IMR-90 (cell line): ENCODE measurements around the gene SEMA4F. TPM values are rescaled to one million over a fixed set of nuclear protein-coding genes. Genes with fewer than 3 reads are reported as not detected.

ENCODE experiments used
- ATAC-seq: fragments of 200-7000 bp; cut with Tn5 transposase; 2 replicates; pipeline ENCODE4 v1.9.1; 2020; ENCODE audit warnings: low read depth, mild to moderate bottlenecking, moderate library complexity
- BruUV-seq: library from RNA; stranded (reverse); fragments of 400-500 nt; replicated peaks from 2 replicates; lab custom pipeline; 2021; lab: Mats Ljungman, UMichigan
- CTCF ChIA-PET: fragments of 300-600 bp; formaldehyde crosslinking; extraction: SDS; loops from one replicate; lab custom pipeline; 2021; ENCODE audit warnings: antibody characterized with exemption; lab: Yijun Ruan, JAX
- POLR2A ChIA-PET: fragments of 300-600 bp; sonication (Branson Sonifier 250); formaldehyde crosslinking; loops from one replicate; lab custom pipeline; 2022; ENCODE audit warnings: antibody characterized with exemption; ENCODE audit not compliant: unreplicated experiment; lab: Charles Lee
- DNase-seq: peaks from one replicate; pipeline ENCODE4 v3.0.0; 2013
- H2AFZ ChIP-seq: replicated peaks from 2 replicates; pipeline ENCODE3; 2013; ENCODE audit warnings: low read length, mild to moderate bottlenecking; ENCODE audit not compliant: poor library complexity
- H2AK5ac ChIP-seq: 2 replicates; pipeline ENCODE4 v1.6.1; 2013; ENCODE audit warnings: low read depth, low read length, inconsistent platforms
- H2AK9ac ChIP-seq: replicated peaks from 2 replicates; pipeline ENCODE3; 2013; ENCODE audit warnings: mild to moderate bottlenecking, low read depth, low read length, moderate library complexity; ENCODE audit not compliant: poor library complexity
- H2BK120ac ChIP-seq: 2 replicates; pipeline ENCODE4 v1.6.1; 2013; ENCODE audit warnings: low read depth, low read length, inconsistent platforms
- H2BK15ac ChIP-seq: 3 replicates; pipeline ENCODE4 v1.6.1; 2013; ENCODE audit warnings: low read depth, low read length, inconsistent platforms
- H2BK20ac ChIP-seq: 2 replicates; pipeline ENCODE4 v1.6.1; 2013; ENCODE audit warnings: low read depth, mild to moderate bottlenecking, inconsistent platforms, low read length, moderate library complexity
- H2BK5ac ChIP-seq: 2 replicates; pipeline ENCODE4 v1.6.1; 2013; ENCODE audit warnings: mild to moderate bottlenecking, low read depth, low read length, inconsistent platforms; ENCODE audit not compliant: poor library complexity, severe bottlenecking
- H3K14ac ChIP-seq: replicated peaks from 2 replicates; pipeline ENCODE4 v1.6.1; 2013; ENCODE audit warnings: low read depth, low read length, inconsistent platforms
- H3K18ac ChIP-seq: 2 replicates; pipeline ENCODE4 v1.6.1; 2013; ENCODE audit warnings: low read depth, low read length, control low read depth
- H3K23ac ChIP-seq: 2 replicates; pipeline ENCODE4 v1.6.1; 2013; ENCODE audit warnings: low read depth, low read length, inconsistent platforms
- H3K27ac ChIP-seq: 2 replicates; pipeline ENCODE4 v1.5.1; 2013; ENCODE audit warnings: mild to moderate bottlenecking, control low read depth, low read length; ENCODE audit not compliant: insufficient read depth
- H3K27me3 ChIP-seq: 2 replicates; pipeline ENCODE4 v1.6.1; 2013; ENCODE audit warnings: low read length; ENCODE audit not compliant: control insufficient read depth, insufficient read depth
- H3K36me3 ChIP-seq: 2 replicates; pipeline ENCODE4 v1.6.1; 2013; ENCODE audit warnings: low read length, mixed read lengths; ENCODE audit not compliant: control insufficient read depth, insufficient read depth
- H3K4ac ChIP-seq: 2 replicates; pipeline ENCODE4 v1.6.1; 2013; ENCODE audit warnings: low read depth, low read length, inconsistent platforms
- H3K4me1 ChIP-seq: 2 replicates; pipeline ENCODE4 v1.6.1; 2013; ENCODE audit warnings: low read length, mixed read lengths; ENCODE audit not compliant: control insufficient read depth, insufficient read depth
- H3K4me2 ChIP-seq: 2 replicates; pipeline ENCODE4 v1.6.1; 2013; ENCODE audit warnings: low read depth, mild to moderate bottlenecking, control low read depth, low read length, moderate library complexity
- H3K4me3 ChIP-seq: 2 replicates; pipeline ENCODE4 v1.5.1; 2013; ENCODE audit warnings: low read depth, mild to moderate bottlenecking, control low read depth, low read length, moderate library complexity; ENCODE audit not compliant: insufficient read depth
- H3K56ac ChIP-seq: 2 replicates; pipeline ENCODE4 v1.6.1; 2013; ENCODE audit warnings: low read length, inconsistent platforms; ENCODE audit not compliant: insufficient read depth; ENCODE audit errors: extremely low read depth
- H3K79me1 ChIP-seq, 2 experiments: 2 replicates each; pipeline ENCODE4 v1.6.1; 2013; ENCODE audit warnings: low read length in 2 of 2, inconsistent platforms in 1 of 2, low read depth in 1 of 2
- H3K9ac ChIP-seq: 2 replicates; pipeline ENCODE4 v1.6.1; 2013; ENCODE audit warnings: low read depth, low read length, control low read depth
- H3K9me1 ChIP-seq: 2 replicates; pipeline ENCODE4 v1.6.1; 2013; ENCODE audit warnings: low read length, inconsistent platforms; ENCODE audit not compliant: insufficient read depth
- H3K9me3 ChIP-seq: 2 replicates; pipeline ENCODE4 v1.6.1; 2013; ENCODE audit warnings: low read length; ENCODE audit not compliant: control insufficient read depth, insufficient read depth
- H4K20me1 ChIP-seq: 2 replicates; pipeline ENCODE4 v1.6.1; 2013; ENCODE audit warnings: low read length, inconsistent platforms; ENCODE audit not compliant: insufficient read depth
- H4K5ac ChIP-seq: 2 replicates; pipeline ENCODE4 v1.6.1; 2013; ENCODE audit warnings: mild to moderate bottlenecking, low read depth, low read length, control low read depth
- H4K8ac ChIP-seq, 2 experiments: 2 replicates each; pipeline ENCODE4 v1.6.1; 2013; ENCODE audit warnings: low read depth in 2 of 2, low read length in 2 of 2, control low read depth in 1 of 2, inconsistent platforms in 1 of 2
- H4K91ac ChIP-seq: 2 replicates; pipeline ENCODE4 v1.6.1; 2013; ENCODE audit warnings: low read depth, low read length, inconsistent platforms; ENCODE audit not compliant: insufficient read depth
- BHLHE40 ChIP-seq: fragments of 150-350 bp; IDR thresholded peaks from 2 replicates; pipeline ENCODE4 v1.6.1; 2016; ENCODE audit warnings: mild to moderate bottlenecking, low read depth, low read length
- CTCF ChIP-seq: conservative IDR thresholded peaks from 2 replicates; pipeline ENCODE4 v1.5.1; 2012; ENCODE audit warnings: mild to moderate bottlenecking, low read depth, low read length, improper control_type of control experiment
- FOS ChIP-seq: fragments of 150-350 bp; IDR thresholded peaks from 2 replicates; pipeline ENCODE4 v1.6.1; 2016; ENCODE audit warnings: low read depth, low read length
- MXI1 ChIP-seq: IDR thresholded peaks from 2 replicates; pipeline ENCODE4 v1.6.1; 2012; ENCODE audit warnings: low read depth, mild to moderate bottlenecking, low read length, moderate library complexity, borderline replicate concordance
- NFE2L2 ChIP-seq: fragments of 150-350 bp; IDR thresholded peaks from 2 replicates; pipeline ENCODE4 v1.6.1; 2016; ENCODE audit warnings: low read depth, mild to moderate bottlenecking, low read length
- POLR2A ChIP-seq: IDR thresholded peaks from 2 replicates; pipeline ENCODE4 v1.6.1; 2012; ENCODE audit warnings: mild to moderate bottlenecking, low read depth, low read length
- WGBS, 2 experiments: methylation state at CpG; one replicate each; pipeline versions ENCODE4 v1.1.5 to v1.1.7; 2013; ENCODE audit warnings: missing lambda C conversion rate in 2 of 2; ENCODE audit not compliant: insufficient read length in 1 of 2; ENCODE audit errors: extremely low coverage in 2 of 2; 5-methylcytosine and 5-hydroxymethylcytosine counted together
- dilution Hi-C: fragments of 300-500 bp; cut with HindIII; formaldehyde crosslinking; loops from one replicate; pipeline ENCODE4 v1.14.3; 2018; ENCODE audit warnings: low sequenced_read_pairs; ENCODE audit not compliant: unreplicated experiment
- in situ Hi-C: fragments of 300-500 bp; cut with MboI; formaldehyde crosslinking; loops from 3 replicates; pipeline ENCODE4 v1.14.3; 2019; ENCODE audit warnings: low sequenced_read_pairs, inconsistent platforms, mixed read lengths
- intact Hi-C: fragments of 100-400 bp; cut with micrococcal nuclease; formaldehyde crosslinking; loops from 2 replicates; pipeline ENCODE4 v1.10.0; 2022
- polyA plus RNA-seq, 3 experiments: library from polyadenylated mRNA; depleted of rRNA; stranded (reverse); fragments of >200 nt; gene quantifications; 2 replicates each; pipeline ENCODE4 v1.2.3, GENCODE V29; 2012; ENCODE audit warnings: low replicate concordance in 1 of 3
- total RNA-seq: library from RNA; depleted of rRNA; stranded (reverse); fragments of >200 nt; gene quantifications from 2 replicates; pipeline ENCODE4 v1.2.3, GENCODE V29; 2012
- TF ChIP-seq, protein P1 (sequence below): fragments of 150-350 bp; IDR thresholded peaks from 2 replicates; pipeline ENCODE4 v1.6.1; 2016; ENCODE audit warnings: low read depth, mild to moderate bottlenecking, low read length, moderate library complexity, borderline replicate concordance

SEMA4F gene
- total and polyA plus RNA-seq, 2 of the 4 experiments (the other 2 are of a cell fraction): 4.7 to 7.5 TPM

- no peak overlapping the region for H2BK5ac ChIP-seq
- no peak overlapping the region for H2AK5ac ChIP-seq
- H3K9ac ChIP-seq: no peak overlapping the region
- H3K27me3 ChIP-seq: peaks cover 28% of the 10 kb centered on the region
- H3K9me1 ChIP-seq: no peaks in the 10 kb centered on the region
- ATAC-seq (no peak), DNase-seq (no peak)
- BruUV-seq: no TSS peak
- no peaks in the 10 kb centered on the region for H3K79me1 ChIP-seq
- no peaks in the 10 kb centered on the region for H3K9me3 ChIP-seq
- H3K27ac ChIP-seq: no peak overlapping the region
- intact Hi-C loops: no loop called here
- CTCF ChIA-PET: interaction anchor here (0.8 kb wide), 1 partner anchor 14 kb away, joined by 3 read pairs; no protein-coding TSS in a partner anchor
- H2AFZ ChIP-seq: no peak overlapping the region
- POLR2A ChIA-PET: no interaction called here
- in situ Hi-C loops: no loop called here
- H3K4me1 ChIP-seq: no peaks in the 10 kb centered on the region
- H3K14ac ChIP-seq: no peak overlapping the region
- no peak overlapping the region for H3K18ac ChIP-seq
- H2BK20ac ChIP-seq: no peak overlapping the region
- dilution Hi-C loops: no loop called here
- H3K4me3 ChIP-seq: no peak overlapping the region
- no peaks in the 10 kb centered on the region for H3K36me3 ChIP-seq
- H4K5ac ChIP-seq: no peak overlapping the region
- no peak overlapping the region for H3K23ac ChIP-seq
- 14% methylated on average over 1 of the region's 2 CpGs; no CpG with 5 or more reads in 1 of the 2 experiments for WGBS, 2 experiments
- H4K8ac ChIP-seq: no peak overlapping the region
- H2BK120ac ChIP-seq: no peak overlapping the region
- no peak overlapping the region for H4K91ac ChIP-seq
- H2AK9ac ChIP-seq: no peak overlapping the region
- H4K20me1 ChIP-seq: no peaks in the 10 kb centered on the region
- TF ChIP-seq MXI1: no peak
- no peak for TF ChIP-seq POLR2A
- no peak for TF ChIP-seq NFE2L2
- TF ChIP-seq, protein P1, sequence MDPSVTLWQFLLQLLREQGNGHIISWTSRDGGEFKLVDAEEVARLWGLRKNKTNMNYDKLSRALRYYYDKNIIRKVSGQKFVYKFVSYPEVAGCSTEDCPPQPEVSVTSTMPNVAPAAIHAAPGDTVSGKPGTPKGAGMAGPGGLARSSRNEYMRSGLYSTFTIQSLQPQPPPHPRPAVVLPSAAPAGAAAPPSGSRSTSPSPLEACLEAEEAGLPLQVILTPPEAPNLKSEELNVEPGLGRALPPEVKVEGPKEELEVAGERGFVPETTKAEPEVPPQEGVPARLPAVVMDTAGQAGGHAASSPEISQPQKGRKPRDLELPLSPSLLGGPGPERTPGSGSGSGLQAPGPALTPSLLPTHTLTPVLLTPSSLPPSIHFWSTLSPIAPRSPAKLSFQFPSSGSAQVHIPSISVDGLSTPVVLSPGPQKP: no peak
- TF ChIP-seq BHLHE40: no peak
- no peak for TF ChIP-seq CTCF
- TF ChIP-seq FOS: no peak
- H3K4me2 ChIP-seq: no peak overlapping the region
- H3K4ac ChIP-seq: no peak overlapping the region
- no peak overlapping the region for H2BK15ac ChIP-seq
- H3K56ac ChIP-seq: no peak overlapping the region
Observed at GRCh38 chr2:74646201-74646600, 7.8 kb upstream of the SEMA4F start.
